Breast epithelium (tissue), 4 donors: ENCODE results near the gene SOCS3. TPM values are rescaled to one million over a fixed set of nuclear protein-coding genes. Genes with fewer than 3 reads are reported as not detected.

ENCODE experiments used
- DNase-seq, 2 donors: peaks; one replicate each; pipeline ENCODE4 v3.0.0-alpha.2; 2019; ENCODE audit warnings: low spot score in 2 of 2
- H3K27ac ChIP-seq, 2 donors: fragments of 200-600 bp; sonication (generic) in 1 of 2; one replicate each; pipeline ENCODE4 v1.5.1; 2016 to 2019; ENCODE audit warnings: mild to moderate bottlenecking in 1 of 2
- H3K27me3 ChIP-seq, 2 donors: fragments of 200-600 bp; sonication (generic) in 1 of 2; one replicate each; pipeline versions ENCODE4 v1.5.1 to v1.6.0; 2017 to 2019; ENCODE audit warnings: control low read depth in 1 of 2, mild to moderate bottlenecking in 1 of 2
- H3K36me3 ChIP-seq: fragments of 200-600 bp; one replicate; pipeline ENCODE4 v1.5.1; 2019
- H3K4me1 ChIP-seq, 2 donors: fragments of 200-600 bp; sonication (generic); one replicate each; pipeline ENCODE4 v1.5.1; 2016 to 2019; ENCODE audit warnings: control low read depth in 1 of 2
- H3K4me3 ChIP-seq, 3 donors: fragments of 200-600 bp; sonication (generic); 1 replicate in 2 of 3; 2 replicates in 1 of 3; pipeline ENCODE4 v1.5.1; 2016 to 2019; ENCODE audit warnings: mild to moderate bottlenecking in 3 of 3, moderate library complexity in 2 of 3
- H3K9me3 ChIP-seq, 2 donors: fragments of 200-600 bp; sonication (generic) in 1 of 2; one replicate each; pipeline ENCODE4 v1.5.1; 2016 to 2019; ENCODE audit warnings: control low read depth in 1 of 2
- CTCF ChIP-seq, 3 donors: fragments of 450-650 bp; IDR thresholded peaks; one replicate each; pipeline ENCODE4 v1.5.1; 2016 to 2017; ENCODE audit warnings: antibody characterized with exemption in 3 of 3, mild to moderate bottlenecking in 3 of 3, moderate library complexity in 3 of 3
- POLR2A ChIP-seq: fragments of 450-650 bp; IDR thresholded peaks from one replicate; pipeline ENCODE4 v1.6.1; 2016; ENCODE audit warnings: antibody characterized with exemption, mild to moderate bottlenecking, moderate library complexity
- POLR2AphosphoS5 ChIP-seq, 3 donors: sonication (generic); formaldehyde crosslinking; IDR thresholded peaks; one replicate each; pipeline ENCODE4 v1.6.1; 2017; ENCODE audit warnings: antibody characterized with exemption in 3 of 3
- intact Hi-C: fragments of 100-400 bp; cut with DNase I; formaldehyde crosslinking; loops from one replicate; pipeline ENCODE4 v1.15.1; 2023; ENCODE audit warnings: low total_unique reads
- total RNA-seq, 3 donors: library from RNA; depleted of rRNA; stranded (reverse); fragments of >200 nt; gene quantifications; one replicate each; pipeline ENCODE4 v1.1.0, GENCODE V29; 2016

The SOCS3 gene
- total RNA-seq, 3 donors from 2014 or later = 58.1 to 190 (median 76.4) TPM

GRCh38 chr17:78317794-78318400 is 42.0 kb downstream of the SOCS3 start:
- no peaks in the 10 kb centered on the region for H3K27me3 ChIP-seq
- peak overlapping the region in 1 of 2 donors; percentile 25 for H3K27ac ChIP-seq
- intact Hi-C loops = no loop called here
- peaks cover 7 to 14% of the 10 kb centered on the region in 2 donors for H3K4me1 ChIP-seq
- no peak for DNase-seq
- TF ChIP-seq POLR2A = no peak
- TF ChIP-seq POLR2AphosphoS5 (IDR thresholded peaks at IDR 0.05) = no peak
- TF ChIP-seq CTCF (IDR thresholded peaks at IDR 0.05) = no peak
- H3K4me3 ChIP-seq = no peak overlapping the region
- no peaks in the 10 kb centered on the region for H3K9me3 ChIP-seq
- H3K36me3 ChIP-seq = no peaks in the 10 kb centered on the region

GRCh38 chr17:78316867-78317789 is 42.7 kb downstream of the SOCS3 start:
- intact Hi-C loops = no loop called here
- H3K9me3 ChIP-seq = no peaks in the 10 kb centered on the region
- no peaks in the 10 kb centered on the region for H3K27me3 ChIP-seq
- no peak for DNase-seq
- H3K4me3 ChIP-seq = no peak overlapping the region
- TF ChIP-seq CTCF (IDR thresholded peaks at IDR 0.05) (no peak), POLR2AphosphoS5 (IDR thresholded peaks at IDR 0.05) (no peak), POLR2A (no peak)
- no peaks in the 10 kb centered on the region for H3K36me3 ChIP-seq
- peak overlapping the region; percentile 67 to 88 for H3K27ac ChIP-seq
- H3K4me1 ChIP-seq = peaks cover 7 to 14% of the 10 kb centered on the region in 2 donors

GRCh38 chr17:78316115-78316866 is 43.6 kb downstream of the SOCS3 start:
- TF ChIP-seq POLR2AphosphoS5 (IDR thresholded peaks at IDR 0.05) (no peak), CTCF (IDR thresholded peaks at IDR 0.05) (no peak), POLR2A (no peak)
- no peak for DNase-seq
- intact Hi-C loops = no loop called here
- Histone ChIP-seq H3K9me3 (no peaks in the 10 kb centered on the region), H3K4me3 (peak overlapping the region in 1 of 3 donors; percentile 27), H3K27me3 (no peaks in the 10 kb centered on the region), H3K36me3 (no peaks in the 10 kb centered on the region), H3K4me1 (peaks cover 7 to 14% of the 10 kb centered on the region in 2 donors), H3K27ac (peak overlapping the region; percentile 67 to 88)

- DNase-seq = peak in 1 of 2 donors; percentile 39
- intact Hi-C loops = no loop called here
- Histone ChIP-seq H3K9me3 (no peaks in the 10 kb centered on the region), H3K4me1 (peaks cover 7 to 14% of the 10 kb centered on the region in 2 donors), H3K4me3 (peak overlapping the region in 1 of 3 donors; percentile 27), H3K27ac (peak overlapping the region; percentile 67 to 88), H3K27me3 (no peaks in the 10 kb centered on the region), H3K36me3 (no peaks in the 10 kb centered on the region)
- TF ChIP-seq POLR2AphosphoS5 (IDR thresholded peaks at IDR 0.05) = peak in 2 of 3 donors; percentile 18 to 65
- TF ChIP-seq POLR2A = no peak
- TF ChIP-seq CTCF (IDR thresholded peaks at IDR 0.05) = no peak
Measured at GRCh38 chr17:78315355-78316114, 44.3 kb downstream of the SOCS3 start.
